Keratinocyte (primary cell): ENCODE results near the gene AGER.

Experiments used
- CTCF ChIP-seq, 3 experiments: IDR thresholded peaks in 1 of 3; conservative IDR thresholded peaks in 1 of 3; optimal IDR thresholded peaks in 1 of 3; 2 replicates in 2 of 3; 3 replicates in 1 of 3; pipeline versions ENCODE3 to v1.5.1; 2011; ENCODE audit warnings: low read length in 3 of 3, mild to moderate bottlenecking in 3 of 3, moderate library complexity in 2 of 3, control low read depth in 1 of 3, inconsistent platforms in 1 of 3; ENCODE audit not compliant: insufficient read depth in 2 of 3; ENCODE audit errors: extremely low read depth in 1 of 3
- EZH2 ChIP-seq: IDR thresholded peaks from one replicate; pipeline ENCODE4 v1.6.1; 2012; ENCODE audit warnings: inconsistent platforms, mild to moderate bottlenecking, low read length, moderate library complexity

GRCh38 chr6:32198866-32199265 is 14.8 kb upstream of the AGER start:
- TF ChIP-seq CTCF (optimal IDR thresholded peaks at IDR 0.05 in 1 of 3, IDR thresholded peaks at IDR 0.05 in 1 of 3, conservative IDR thresholded peaks at IDR 0.05 in 1 of 3; ENCODE audit: extremely low read depth in 1 of 3, insufficient read depth in 2 of 3, low read length in 3 of 3) (no peak), EZH2 (no peak)
